Erythroblast (primary cell): ENCODE measurements around the gene PBX1.

Experiments used
- GATA1 ChIP-seq: IDR thresholded peaks from 2 replicates; pipeline ENCODE4 v1.6.1; 2011; ENCODE audit warnings: low read depth, mild to moderate bottlenecking, control low read depth, low read length, moderate library complexity
- POLR2A ChIP-seq: IDR thresholded peaks from 2 replicates; pipeline ENCODE4 v1.6.1; 2011; ENCODE audit warnings: mild to moderate bottlenecking, low read length

GRCh38 chr1:164813776-164814175 lies 254.8 kb downstream of the PBX1 start:
- TF ChIP-seq POLR2A = no peak
- no peak for TF ChIP-seq GATA1
